Epithelial cell of proximal tubule (primary cell): Measurements from ENCODE around the gene CSTF1. TPM values are rescaled to one million over a fixed set of nuclear protein-coding genes. Genes with fewer than 3 reads are reported as not detected.
A peak's percentile ranks its signal among the peaks of the same experiment; 100 is the strongest.
"Not testable (repeated sequence)": the region's sequence is repeated elsewhere in the genome, so short reads cannot be mapped to it uniquely, and the experiment has no call there.

Source experiments
- DNase-seq: peaks from one replicate; pipeline ENCODE4 v3.0.0-alpha.2; 2011; ENCODE audit warnings: low read depth
- H3K4me3 ChIP-seq: 2 replicates; pipeline ENCODE4 v1.5.1; 2011; ENCODE audit warnings: low read depth, mild to moderate bottlenecking, low read length
- total RNA-seq: library from RNA; depleted of rRNA; stranded (reverse); fragments of >200 nt; gene quantifications from 2 replicates; pipeline ENCODE4 v1.2.3, GENCODE V29; 2015
- TF ChIP-seq, protein P1 (sequence below): conservative IDR thresholded peaks from 2 replicates; pipeline ENCODE4 v1.5.1; 2012; ENCODE audit warnings: low read depth, mild to moderate bottlenecking, low read length

Gene CSTF1
- total RNA-seq, 1 donor from 2014 or later: 21.6 TPM

DNA sequence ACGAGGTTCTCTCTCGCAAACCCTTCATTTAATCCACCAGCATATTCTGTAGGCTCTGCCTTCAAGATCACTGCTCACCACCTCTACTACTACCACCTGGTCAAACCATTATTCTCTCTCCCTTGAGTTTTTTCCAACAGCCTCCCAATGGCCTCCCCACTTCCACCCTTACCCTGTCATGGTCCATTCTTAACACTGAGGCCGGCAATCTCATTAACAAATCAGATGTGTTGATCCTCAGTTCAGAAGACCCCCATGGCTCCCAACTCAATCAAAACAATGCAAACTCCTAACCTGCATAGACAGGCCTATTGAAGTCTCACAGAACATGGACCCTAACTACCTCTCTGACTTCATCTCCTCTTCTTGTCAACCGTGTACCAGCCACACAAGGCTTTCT, 2.6 kb upstream of the CSTF1 start:
- DNase-seq: no peak
- TF ChIP-seq, protein P1, sequence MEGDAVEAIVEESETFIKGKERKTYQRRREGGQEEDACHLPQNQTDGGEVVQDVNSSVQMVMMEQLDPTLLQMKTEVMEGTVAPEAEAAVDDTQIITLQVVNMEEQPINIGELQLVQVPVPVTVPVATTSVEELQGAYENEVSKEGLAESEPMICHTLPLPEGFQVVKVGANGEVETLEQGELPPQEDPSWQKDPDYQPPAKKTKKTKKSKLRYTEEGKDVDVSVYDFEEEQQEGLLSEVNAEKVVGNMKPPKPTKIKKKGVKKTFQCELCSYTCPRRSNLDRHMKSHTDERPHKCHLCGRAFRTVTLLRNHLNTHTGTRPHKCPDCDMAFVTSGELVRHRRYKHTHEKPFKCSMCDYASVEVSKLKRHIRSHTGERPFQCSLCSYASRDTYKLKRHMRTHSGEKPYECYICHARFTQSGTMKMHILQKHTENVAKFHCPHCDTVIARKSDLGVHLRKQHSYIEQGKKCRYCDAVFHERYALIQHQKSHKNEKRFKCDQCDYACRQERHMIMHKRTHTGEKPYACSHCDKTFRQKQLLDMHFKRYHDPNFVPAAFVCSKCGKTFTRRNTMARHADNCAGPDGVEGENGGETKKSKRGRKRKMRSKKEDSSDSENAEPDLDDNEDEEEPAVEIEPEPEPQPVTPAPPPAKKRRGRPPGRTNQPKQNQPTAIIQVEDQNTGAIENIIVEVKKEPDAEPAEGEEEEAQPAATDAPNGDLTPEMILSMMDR: no peak
- H3K4me3 ChIP-seq: no peak overlapping the region

DNA sequence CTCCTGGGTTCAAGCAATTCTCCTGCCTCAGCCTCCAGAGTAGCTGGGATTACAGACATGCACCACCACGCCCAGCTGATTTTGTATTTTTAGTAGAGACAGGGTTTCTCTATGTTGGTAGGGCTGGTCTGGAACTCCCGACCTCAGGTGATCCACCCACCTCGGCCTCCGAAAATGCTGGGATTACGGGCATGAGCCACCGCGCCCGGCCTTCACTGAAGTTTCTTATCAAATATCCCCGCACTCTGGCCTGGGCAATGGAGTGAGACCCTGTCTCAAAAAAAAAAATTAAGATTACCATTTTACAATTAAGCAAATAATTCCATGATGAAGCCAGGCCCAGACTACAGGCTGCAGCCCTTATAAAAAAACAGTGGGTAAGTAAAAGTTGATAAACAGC, 2.0 kb upstream of the CSTF1 start:
- H3K4me3 ChIP-seq: peak overlapping the region; percentile 99
- DNase-seq: not testable (repeated sequence)

DNA sequence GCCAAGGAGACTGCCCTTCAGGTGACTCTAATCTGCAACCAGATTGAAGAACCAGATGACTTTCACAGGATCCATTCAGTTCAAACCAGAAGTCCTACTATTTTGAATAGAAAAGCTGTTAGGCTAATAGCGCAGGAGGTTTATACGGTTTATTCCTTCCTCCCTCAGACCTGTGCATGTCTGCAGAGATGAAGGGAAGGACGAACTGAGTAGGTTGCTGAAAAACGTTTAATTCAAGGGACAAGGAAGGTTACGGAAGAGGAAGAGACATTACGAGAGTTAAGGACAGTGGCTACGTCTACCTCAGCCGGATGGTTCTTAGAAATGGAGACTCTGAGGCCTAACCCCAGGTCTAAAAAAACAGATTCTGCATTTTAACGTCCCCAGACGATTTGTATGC, 1.4 kb upstream of the CSTF1 start:
- H3K4me3 ChIP-seq: peak overlapping the region; percentile 99
- TF ChIP-seq, protein P1: no peak
- no peak for DNase-seq

DNA sequence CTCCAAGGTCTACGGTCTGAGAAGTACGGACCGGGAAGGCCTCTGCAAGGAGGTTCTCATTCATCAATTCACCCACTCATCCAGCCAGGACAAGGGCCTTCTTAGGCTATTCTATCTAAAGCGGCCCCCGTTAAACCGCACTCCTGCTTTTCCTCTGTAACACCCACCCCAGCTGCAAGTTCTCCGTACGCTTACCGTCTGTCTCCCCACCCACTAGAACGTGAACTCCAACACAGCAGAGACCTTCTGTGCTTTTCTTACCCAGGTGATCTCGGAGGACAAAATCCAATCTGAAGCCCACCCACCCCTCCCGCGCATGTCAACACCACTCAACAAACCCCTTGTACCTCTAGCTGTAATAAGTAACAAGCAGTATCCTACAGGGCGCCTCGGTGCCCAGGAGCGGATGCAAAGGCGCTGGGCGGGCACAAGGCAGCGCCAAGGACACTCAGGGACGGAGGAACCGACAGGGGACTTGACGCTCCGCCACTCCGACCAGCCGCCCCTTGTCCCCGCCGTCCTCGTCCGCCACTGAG, 781 bp upstream of the CSTF1 start:
- peak overlapping the region; percentile 99 for H3K4me3 ChIP-seq
- DNase-seq: no peak
- TF ChIP-seq, protein P1: no peak

DNA sequence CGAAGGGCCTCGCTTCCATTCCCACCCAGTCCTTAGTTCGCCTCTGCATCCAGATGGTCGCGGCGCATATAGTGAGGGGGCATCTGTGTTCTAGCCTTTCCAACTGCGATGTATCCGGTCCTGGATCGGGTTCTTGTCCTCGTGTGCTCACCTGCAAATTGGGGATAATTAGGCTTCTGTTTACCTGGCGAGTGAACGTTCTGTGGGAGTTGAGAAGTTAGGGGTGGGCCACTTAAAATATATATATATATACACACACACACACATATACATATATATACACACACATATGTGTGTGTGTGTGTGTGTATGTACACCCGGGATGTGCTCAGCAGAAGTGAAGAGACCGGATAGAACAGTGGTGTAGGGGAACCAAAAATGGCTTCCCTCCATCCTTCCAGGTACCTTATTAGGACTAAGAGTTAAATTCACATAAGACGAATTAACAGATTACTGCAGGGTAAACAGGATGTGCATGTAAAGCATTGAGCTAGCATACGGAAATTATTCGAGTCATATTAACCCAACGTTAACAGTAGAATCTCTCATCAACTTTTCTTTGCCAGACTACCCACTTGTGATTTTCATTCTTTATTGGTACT, 537 bp downstream of the CSTF1 start:
- peak overlapping the region; percentile 99 for H3K4me3 ChIP-seq
- DNase-seq: no peak
- TF ChIP-seq, protein P1: no peak

DNA sequence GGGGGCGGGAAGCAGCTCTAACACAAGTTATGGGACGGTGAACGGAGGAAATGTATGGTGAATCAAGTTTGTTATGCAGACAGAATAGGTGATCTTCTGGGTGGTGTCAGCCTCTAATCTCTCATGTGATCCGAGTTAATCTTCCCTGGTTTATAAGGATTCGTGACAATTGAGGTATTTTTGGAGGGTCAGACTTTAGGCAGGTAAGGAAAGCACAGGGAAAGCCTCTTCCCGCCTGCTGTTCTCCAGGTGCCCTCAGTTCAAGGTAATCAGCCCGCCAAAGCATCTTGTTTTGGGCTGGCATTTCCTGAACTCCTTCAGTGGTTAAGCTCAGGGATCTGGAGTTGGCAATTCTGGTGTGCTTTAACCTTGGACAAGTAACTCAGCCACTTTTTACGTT, 1.2 kb downstream of the CSTF1 start:
- peak overlapping the region; percentile 99 for H3K4me3 ChIP-seq
- TF ChIP-seq, protein P1: no peak
- no peak for DNase-seq

DNA sequence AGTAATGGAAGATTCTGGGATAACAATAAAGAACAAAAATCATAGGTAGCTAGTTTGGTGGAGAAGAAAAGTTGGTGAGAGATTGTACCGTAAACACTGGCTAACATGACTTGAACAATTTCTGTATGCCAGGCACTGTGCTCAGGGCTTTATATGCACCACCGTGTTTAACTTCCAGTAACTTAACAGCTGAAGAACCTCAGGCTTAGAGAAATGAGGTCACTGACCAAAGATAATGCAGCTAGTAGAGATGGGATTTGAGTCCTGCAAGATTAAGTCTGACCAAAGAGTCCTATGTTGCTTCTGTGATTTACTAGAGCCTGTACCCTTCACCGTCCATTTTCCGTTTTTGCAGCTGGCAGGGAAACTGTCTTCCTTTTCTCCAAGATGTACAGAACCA, 2.7 kb downstream of the CSTF1 start:
- TF ChIP-seq, protein P1: no peak
- no peak for DNase-seq
- H3K4me3 ChIP-seq: no peak overlapping the region
